GM19455 (cell line): ENCODE results near the gene KRI1.

Experiments
- ATAC-seq: cut with Tn5 transposase; IDR thresholded peaks from one replicate; pipeline ENCODE4 v1.9.1; 2021; ENCODE audit not compliant: unreplicated experiment

Gene KRI1

GRCh38 chr19:10565567-10566407 is at the start of gene KRI1:
TSS of gene KRI1 (minus strand) at chr19:10566010. CDS start at chr19:10565999, 11 bp downstream.
- peak; percentile 51 for ATAC-seq

GRCh38 chr19:10612499-10613119 is 46.8 kb upstream of the KRI1 start:
- no peak for ATAC-seq

GRCh38 chr19:10611907-10612306 is 46.1 kb upstream of the KRI1 start:
- no peak for ATAC-seq

- ATAC-seq: no peak
Measured at GRCh38 chr19:10604460-10604980, 38.7 kb upstream of the KRI1 start.

- no peak for ATAC-seq
Measured at GRCh38 chr19:10603873-10604459, 38.2 kb upstream of the KRI1 start.

GRCh38 chr19:10603084-10603872 is 37.5 kb upstream of the KRI1 start:
- no peak for ATAC-seq

GRCh38 chr19:10602330-10603083 is 36.7 kb upstream of the KRI1 start:
- ATAC-seq: peak; percentile 61

- no peak for ATAC-seq
Measured at GRCh38 chr19:10601999-10602329, 36.2 kb upstream of the KRI1 start.

GRCh38 chr19:10600149-10600548 is 34.3 kb upstream of the KRI1 start:
- ATAC-seq: no peak

GRCh38 chr19:10593820-10594637 is 28.2 kb upstream of the KRI1 start:
- no peak for ATAC-seq

GRCh38 chr19:10593148-10593547 is 27.3 kb upstream of the KRI1 start:
- no peak for ATAC-seq

GRCh38 chr19:10587839-10588150 is 22.0 kb upstream of the KRI1 start:
- ATAC-seq: no peak

GRCh38 chr19:10587022-10587838 is 21.4 kb upstream of the KRI1 start, which contains the start of gene AP1M2:
TSS of gene AP1M2 (minus strand) at chr19:10587312. CDS start at chr19:10587231, 81 bp downstream.
- no peak for ATAC-seq

GRCh38 chr19:10586396-10586795 is 20.6 kb upstream of the KRI1 start:
- no peak for ATAC-seq

- no peak for ATAC-seq
Measured at GRCh38 chr19:10583036-10583776, 17.4 kb upstream of the KRI1 start.

- ATAC-seq: no peak
Measured at GRCh38 chr19:10582091-10582490, 16.3 kb upstream of the KRI1 start.

GRCh38 chr19:10580979-10581631 is 15.3 kb upstream of the KRI1 start:
- no peak for ATAC-seq

- no peak for ATAC-seq
Measured at GRCh38 chr19:10577951-10578350, 12.1 kb upstream of the KRI1 start.
